ENCODE measurements around the gene NRG3.

DNA sequence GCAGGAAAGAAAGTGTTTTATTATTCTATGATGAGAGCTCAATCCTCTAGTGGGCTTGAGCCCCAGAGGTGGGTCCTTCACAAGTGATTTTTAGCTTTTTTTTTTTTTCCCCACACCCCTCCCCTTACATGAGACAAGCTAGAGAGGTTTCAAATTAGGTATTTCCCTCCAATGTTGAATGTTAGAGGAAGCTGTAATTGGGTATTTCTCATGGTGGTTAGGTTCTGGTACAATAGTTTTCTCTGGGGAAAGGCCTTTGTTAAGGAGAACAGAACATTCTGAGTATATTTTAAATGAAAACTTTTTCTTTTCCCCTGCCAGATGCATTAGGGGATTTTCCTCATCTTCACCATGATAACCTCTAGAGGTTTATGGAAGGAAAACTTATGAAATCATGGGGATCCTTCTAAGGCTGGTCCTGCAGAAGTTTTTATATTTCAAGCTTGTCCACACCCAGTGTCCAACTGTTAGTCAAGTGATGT, 1039.7 kb downstream of the NRG3 start:
- TF ChIP-seq POLR2A (IDR thresholded peaks at IDR 0.05) (no peak), EP300 (IDR thresholded peaks at IDR 0.05) (no peak)
- TF ChIP-seq, protein P1, sequence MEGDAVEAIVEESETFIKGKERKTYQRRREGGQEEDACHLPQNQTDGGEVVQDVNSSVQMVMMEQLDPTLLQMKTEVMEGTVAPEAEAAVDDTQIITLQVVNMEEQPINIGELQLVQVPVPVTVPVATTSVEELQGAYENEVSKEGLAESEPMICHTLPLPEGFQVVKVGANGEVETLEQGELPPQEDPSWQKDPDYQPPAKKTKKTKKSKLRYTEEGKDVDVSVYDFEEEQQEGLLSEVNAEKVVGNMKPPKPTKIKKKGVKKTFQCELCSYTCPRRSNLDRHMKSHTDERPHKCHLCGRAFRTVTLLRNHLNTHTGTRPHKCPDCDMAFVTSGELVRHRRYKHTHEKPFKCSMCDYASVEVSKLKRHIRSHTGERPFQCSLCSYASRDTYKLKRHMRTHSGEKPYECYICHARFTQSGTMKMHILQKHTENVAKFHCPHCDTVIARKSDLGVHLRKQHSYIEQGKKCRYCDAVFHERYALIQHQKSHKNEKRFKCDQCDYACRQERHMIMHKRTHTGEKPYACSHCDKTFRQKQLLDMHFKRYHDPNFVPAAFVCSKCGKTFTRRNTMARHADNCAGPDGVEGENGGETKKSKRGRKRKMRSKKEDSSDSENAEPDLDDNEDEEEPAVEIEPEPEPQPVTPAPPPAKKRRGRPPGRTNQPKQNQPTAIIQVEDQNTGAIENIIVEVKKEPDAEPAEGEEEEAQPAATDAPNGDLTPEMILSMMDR (IDR thresholded peaks at IDR 0.05) = no peak

Measured in ovary (tissue), 3 donors.